Esophagus muscularis mucosa (tissue), 4 donors: ENCODE measurements around the gene IL12A. TPM values are rescaled to one million over a fixed set of nuclear protein-coding genes. Genes with fewer than 3 reads are reported as not detected.

Source experiments
- DNase-seq: peaks from one replicate; pipeline ENCODE4 v3.0.0-alpha.2; 2017; ENCODE audit errors: extremely low spot score
- H3K27ac ChIP-seq, 4 donors: fragments of 200-600 bp; sonication (generic); replicated peaks in 1 of 4; 1 replicate in 3 of 4; 2 replicates in 1 of 4; pipeline ENCODE4 v1.5.1; 2016 to 2019; ENCODE audit warnings: mild to moderate bottlenecking in 1 of 4
- H3K27me3 ChIP-seq, 4 donors: fragments of 200-600 bp; sonication (generic); one replicate each; pipeline versions ENCODE4 v1.5.1 to v1.6.0; 2016 to 2019
- H3K36me3 ChIP-seq, 4 donors: fragments of 200-600 bp; sonication (generic); one replicate each; pipeline ENCODE4 v1.5.1; 2016 to 2019
- H3K4me1 ChIP-seq, 4 donors: fragments of 200-600 bp; sonication (generic); one replicate each; pipeline ENCODE4 v1.5.1; 2016 to 2019
- H3K4me3 ChIP-seq, 4 donors: fragments of 200-600 bp; sonication (generic); 1 replicate in 2 of 4; 2 replicates in 2 of 4; pipeline ENCODE4 v1.5.1; 2016 to 2019; ENCODE audit warnings: mild to moderate bottlenecking in 4 of 4, moderate library complexity in 1 of 4
- H3K9me3 ChIP-seq, 4 donors: fragments of 200-600 bp; sonication (generic); 1 replicate in 3 of 4; 2 replicates in 1 of 4; pipeline ENCODE4 v1.5.1; 2016 to 2019
- CTCF ChIP-seq, 3 experiments: fragments of 200-600 bp in 2 of 3; fragments of 450-650 bp in 1 of 3; sonication (generic) in 2 of 3; IDR thresholded peaks; one replicate each; pipeline ENCODE4 v1.5.1; 2017 to 2019; ENCODE audit warnings: antibody characterized with exemption in 3 of 3, mild to moderate bottlenecking in 2 of 3, moderate library complexity in 1 of 3
- EP300 ChIP-seq: sonication (generic); formaldehyde crosslinking; IDR thresholded peaks from one replicate; pipeline ENCODE4 v1.6.1; 2017; ENCODE audit warnings: antibody characterized with exemption
- POLR2A ChIP-seq: fragments of 450-650 bp; IDR thresholded peaks from one replicate; pipeline ENCODE4 v1.6.1; 2017; ENCODE audit warnings: antibody characterized with exemption, moderate library complexity, mild to moderate bottlenecking, low read depth
- POLR2AphosphoS5 ChIP-seq, 2 donors: sonication (generic); formaldehyde crosslinking; IDR thresholded peaks; one replicate each; pipeline ENCODE4 v1.6.1; 2017; ENCODE audit warnings: antibody characterized with exemption in 2 of 2
- WGBS: methylation state at CpG from one replicate; pipeline ENCODE4 v1.1.5; 2018; 5-methylcytosine and 5-hydroxymethylcytosine counted together
- intact Hi-C: fragments of 100-400 bp; cut with DNase I; formaldehyde crosslinking; loops from one replicate; pipeline ENCODE4 v1.15.1; 2023
- total RNA-seq, 4 donors: library from RNA; depleted of rRNA; stranded (reverse); fragments of >200 nt; gene quantifications; one replicate each; pipeline versions ENCODE4 v1.1.0 to v1.2.1, GENCODE V29; 2016

The IL12A gene
- 1 to 10 TPM in 2 of 4 donors, under 1 TPM in 2; 0.42 to 2.4 (median 0.99) TPM for total RNA-seq

GRCh38 chr3:159988617-159989271, at the start of gene IL12A:
IL12A (plus strand) TSS chr3:159988835.
- 2% methylated on average over 14 of the region's 54 CpGs for WGBS
- TF ChIP-seq EP300 (no peak), POLR2A (no peak), POLR2AphosphoS5 (IDR thresholded peaks at IDR 0.05) (peak; percentile 9 to 24), CTCF (IDR thresholded peaks at IDR 0.05) (peak; percentile 77 to 93 (median 88))
- Histone ChIP-seq H3K36me3 (no peaks in the 10 kb centered on the region), H3K9me3 (no peaks in the 10 kb centered on the region), H3K27ac (peak within 1 kb of the TSS; percentile 8 to 66 (median 51)), H3K27me3 (no peaks in the 10 kb centered on the region), H3K4me1 (peaks cover 6 to 49% (median 36%) of the 10 kb centered on the region in 4 donors), H3K4me3 (peak within 1 kb of the TSS; percentile 65 to 85 (median 82))
- peak; percentile 94 for DNase-seq
- intact Hi-C loops, result no loop called here

- Histone ChIP-seq H3K27ac (no peak overlapping the region), H3K36me3 (no peaks in the 10 kb centered on the region), H3K4me1 (no peaks in the 10 kb centered on the region), H3K27me3 (no peaks in the 10 kb centered on the region), H3K9me3 (no peaks in the 10 kb centered on the region), H3K4me3 (no peak overlapping the region)
- WGBS, result 79% methylated on average over 6 of the region's 6 CpGs
- DNase-seq, result peak; percentile 64
- TF ChIP-seq POLR2AphosphoS5 (IDR thresholded peaks at IDR 0.05) (no peak), POLR2A (no peak), EP300 (no peak), CTCF (IDR thresholded peaks at IDR 0.05) (no peak)
- intact Hi-C loops, result no loop called here
Observed at GRCh38 chr3:159941038-159942000, 47.3 kb upstream of the IL12A start.

- intact Hi-C loops, result no loop called here
- 82% methylated on average over 1 of the region's 1 CpG for WGBS
Observed at GRCh38 chr3:159944781-159945180, 43.9 kb upstream of the IL12A start.

GRCh38 chr3:159945930-159946329, 42.7 kb upstream of the IL12A start:
- 95% methylated on average over 2 of the region's 2 CpGs for WGBS

More at GRCh38 chr3:159944781-159945180, 43.9 kb upstream of the IL12A start:
- Histone ChIP-seq H3K4me3 (no peak overlapping the region), H3K9me3 (no peaks in the 10 kb centered on the region), H3K36me3 (no peaks in the 10 kb centered on the region), H3K27ac (no peak overlapping the region), H3K4me1 (no peaks in the 10 kb centered on the region), H3K27me3 (no peaks in the 10 kb centered on the region)
- no peak for DNase-seq
- no peak for TF ChIP-seq POLR2A
- TF ChIP-seq CTCF (IDR thresholded peaks at IDR 0.05), result no peak
- no peak for TF ChIP-seq POLR2AphosphoS5 (IDR thresholded peaks at IDR 0.05)
- no peak for TF ChIP-seq EP300

More at GRCh38 chr3:159945930-159946329, 42.7 kb upstream of the IL12A start:
- no peaks in the 10 kb centered on the region for H3K27me3 ChIP-seq
- no peak overlapping the region for H3K27ac ChIP-seq
- H3K36me3 ChIP-seq, result no peaks in the 10 kb centered on the region
- TF ChIP-seq POLR2A (no peak), EP300 (no peak), CTCF (IDR thresholded peaks at IDR 0.05) (no peak), POLR2AphosphoS5 (IDR thresholded peaks at IDR 0.05) (no peak)
- H3K4me1 ChIP-seq, result no peaks in the 10 kb centered on the region
- peak; percentile 29 for DNase-seq
- no peaks in the 10 kb centered on the region for H3K9me3 ChIP-seq
- intact Hi-C loops, result no loop called here
- no peak overlapping the region for H3K4me3 ChIP-seq
